ENCODE results near the gene MICAL3.

Gene MICAL3

GRCh38 chr22:17864398-17865182 lies 159.8 kb downstream of the MICAL3 start:
- no peak for DNase-seq

- no peak for DNase-seq
Measured at GRCh38 chr22:17862646-17863181, 161.6 kb downstream of the MICAL3 start.

GRCh38 chr22:17861909-17862308 lies 162.5 kb downstream of the MICAL3 start:
- DNase-seq: no peak

DNA sequence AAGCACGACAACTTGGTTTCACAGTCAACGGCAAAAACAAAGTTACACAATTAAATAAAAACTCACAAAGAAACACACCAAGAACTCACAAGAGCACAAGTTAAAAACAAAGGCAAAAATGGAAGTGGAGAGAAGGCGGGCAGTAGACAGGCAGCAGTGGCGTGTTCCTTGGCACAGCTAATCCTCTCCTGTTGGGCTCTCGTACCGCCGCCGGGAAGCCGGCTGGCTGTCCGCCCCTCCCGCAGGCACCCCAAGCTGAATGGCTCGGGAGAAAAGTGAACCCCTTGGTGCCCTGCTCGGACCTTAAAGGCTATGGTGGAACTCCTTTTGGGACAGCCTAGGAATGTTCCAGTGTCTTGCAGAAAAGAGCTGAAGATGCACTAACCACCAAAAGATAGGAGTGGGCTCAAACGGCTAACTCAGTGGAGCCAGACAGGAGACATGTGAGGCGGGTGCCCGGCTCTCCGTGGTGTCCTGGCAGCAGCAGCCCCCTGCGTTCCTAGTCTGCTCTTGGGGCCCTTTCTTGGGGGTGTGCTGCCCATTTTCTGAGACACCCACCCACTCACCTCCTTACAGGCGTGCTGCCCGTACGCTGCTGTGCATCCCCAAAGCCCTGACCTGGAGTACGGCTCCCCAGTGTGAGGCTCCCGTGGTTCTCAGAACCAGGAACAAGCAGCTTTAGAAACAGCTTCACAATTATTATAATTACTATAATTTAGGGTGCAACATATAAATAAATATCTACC lies 164.0 kb downstream of the MICAL3 start:
- no peak for DNase-seq

DNA sequence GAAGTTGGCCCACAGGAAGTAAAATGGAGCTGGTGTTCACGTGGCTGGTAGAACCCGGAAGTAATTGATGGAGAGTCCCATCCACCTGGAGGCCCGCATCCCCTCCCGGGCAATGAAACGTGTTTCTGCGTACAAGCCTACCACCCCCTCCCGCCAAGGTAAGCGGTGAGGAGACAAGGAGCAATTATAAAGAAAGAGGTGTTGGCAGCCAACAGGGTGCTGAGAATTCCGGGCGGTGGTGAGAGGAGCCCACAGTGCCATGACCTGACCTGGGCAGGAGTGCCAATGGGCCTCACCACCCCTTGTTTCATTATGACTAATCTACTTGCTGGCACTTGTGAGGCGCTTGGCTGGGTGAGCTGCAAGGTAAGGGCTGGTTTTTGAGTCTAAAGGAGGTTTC lies 166.3 kb downstream of the MICAL3 start:
- no peak for DNase-seq

DNA sequence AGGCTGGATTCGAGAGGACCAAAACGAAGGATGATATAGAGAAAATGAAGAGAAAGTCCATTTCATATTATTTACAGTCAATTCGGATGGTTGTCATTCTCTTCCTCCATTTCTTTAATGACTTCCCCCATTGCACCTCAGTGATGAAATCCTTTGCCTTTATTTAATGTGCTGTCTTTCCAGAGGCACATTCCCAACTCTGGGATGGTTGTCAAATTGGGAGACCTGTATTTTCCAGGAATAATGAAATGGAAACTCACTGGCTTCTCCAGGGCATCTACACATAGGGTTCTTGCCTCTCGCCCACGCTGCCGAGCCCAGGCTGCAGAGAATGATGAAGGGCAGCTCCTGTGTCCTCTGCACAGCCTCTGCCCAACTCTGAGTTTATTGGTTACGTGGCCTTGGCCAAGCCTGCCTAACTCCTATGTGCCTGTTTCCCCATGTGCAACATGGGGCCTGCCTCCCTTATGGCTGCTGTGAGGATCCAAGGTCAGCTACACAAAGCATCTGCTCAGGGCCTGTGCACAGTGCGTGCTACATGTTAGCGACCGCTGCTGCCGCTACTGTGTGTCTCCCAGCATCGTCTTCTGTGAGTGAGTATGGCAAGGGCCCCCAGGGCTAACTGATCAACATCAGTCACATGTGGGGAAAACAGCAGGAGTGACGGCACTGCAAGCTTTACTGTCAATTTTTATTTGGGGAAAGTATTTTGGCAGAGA lies 168.6 kb downstream of the MICAL3 start:
- DNase-seq: no peak

DNA sequence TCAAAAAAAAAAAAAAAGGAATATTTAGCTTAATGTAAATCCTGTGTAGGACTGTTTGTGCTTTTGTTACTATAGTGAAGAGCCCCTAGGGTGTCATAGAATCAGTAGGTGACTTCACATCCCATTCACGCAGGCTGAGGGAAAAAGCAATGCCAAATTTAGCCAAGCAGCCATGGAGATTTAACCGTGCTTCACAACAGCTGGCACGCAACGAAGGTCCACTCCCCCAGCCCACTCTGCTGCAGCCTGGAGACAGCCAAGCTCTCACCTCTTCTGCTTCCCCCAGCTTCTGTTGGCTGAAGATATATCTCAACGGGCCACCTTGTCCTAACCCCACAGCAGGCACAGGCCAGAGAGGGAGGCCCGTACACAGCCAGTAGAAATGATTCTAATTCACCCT lies 171.3 kb downstream of the MICAL3 start:
- no peak for DNase-seq

DNA sequence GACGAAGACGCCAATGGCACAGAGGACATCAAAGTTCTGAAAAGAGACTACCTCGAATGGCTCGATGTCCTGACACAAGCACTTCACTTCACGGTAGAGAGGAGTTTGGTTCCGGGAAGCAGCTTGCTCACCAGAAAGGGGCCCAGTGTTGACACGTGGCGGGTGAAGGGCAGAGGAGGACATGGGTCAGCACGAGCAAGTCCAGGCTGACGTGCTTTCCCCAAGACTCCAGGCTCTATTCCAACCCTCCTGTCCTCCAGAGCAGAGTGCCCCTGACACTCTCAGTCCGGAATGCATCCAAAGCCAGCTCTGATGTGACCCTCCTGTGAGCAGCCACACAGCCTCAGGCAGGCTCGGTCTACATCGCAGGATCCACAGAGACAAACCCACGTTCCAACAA lies 172.6 kb downstream of the MICAL3 start:
- no peak for DNase-seq

GRCh38 chr22:17847360-17848078 lies 176.8 kb downstream of the MICAL3 start:
- no peak for DNase-seq

- no peak for DNase-seq
Measured at GRCh38 chr22:17846326-17846992, 177.9 kb downstream of the MICAL3 start.

GRCh38 chr22:17845790-17846189 lies 178.6 kb downstream of the MICAL3 start:
- no peak for DNase-seq

DNA sequence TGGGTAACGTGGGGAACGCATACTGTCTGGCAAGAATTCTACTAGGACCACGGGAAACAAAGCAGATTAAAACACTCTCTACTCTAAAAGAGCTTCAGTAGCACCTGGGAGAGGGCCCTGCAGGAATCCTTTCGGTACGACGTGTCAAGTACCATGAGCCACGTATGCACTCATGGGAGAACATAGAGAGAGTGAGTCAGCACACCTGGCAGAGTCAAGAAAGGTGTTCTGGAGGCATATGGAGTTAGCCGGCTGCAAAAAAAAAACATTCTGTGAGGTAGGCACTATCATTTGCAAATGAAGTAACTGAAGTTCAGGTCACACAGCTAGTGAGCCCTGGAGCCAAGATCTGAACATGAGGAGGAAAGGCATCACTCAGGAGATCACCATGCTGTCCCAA lies 179.0 kb downstream of the MICAL3 start:
- no peak for DNase-seq

DNA sequence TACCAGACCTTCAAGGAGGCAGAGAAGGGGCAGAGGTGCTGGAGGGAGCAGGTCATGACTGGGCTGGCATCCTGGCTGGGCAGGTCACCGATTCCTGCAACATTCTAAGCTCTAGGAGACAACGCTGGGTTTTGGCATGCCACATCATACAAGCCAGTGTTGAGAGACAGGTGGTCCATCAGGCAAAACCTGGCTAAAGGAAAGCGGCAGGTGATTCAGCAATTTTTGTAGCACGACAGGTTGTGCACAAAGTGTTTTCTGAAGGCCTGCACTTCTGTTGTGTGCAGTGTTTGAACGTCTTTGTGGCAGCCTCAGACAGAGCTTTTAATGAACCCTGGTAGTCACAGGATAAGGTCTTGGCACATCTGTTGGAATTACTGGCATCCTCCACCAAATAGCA lies 180.2 kb downstream of the MICAL3 start:
- DNase-seq: no peak

DNA sequence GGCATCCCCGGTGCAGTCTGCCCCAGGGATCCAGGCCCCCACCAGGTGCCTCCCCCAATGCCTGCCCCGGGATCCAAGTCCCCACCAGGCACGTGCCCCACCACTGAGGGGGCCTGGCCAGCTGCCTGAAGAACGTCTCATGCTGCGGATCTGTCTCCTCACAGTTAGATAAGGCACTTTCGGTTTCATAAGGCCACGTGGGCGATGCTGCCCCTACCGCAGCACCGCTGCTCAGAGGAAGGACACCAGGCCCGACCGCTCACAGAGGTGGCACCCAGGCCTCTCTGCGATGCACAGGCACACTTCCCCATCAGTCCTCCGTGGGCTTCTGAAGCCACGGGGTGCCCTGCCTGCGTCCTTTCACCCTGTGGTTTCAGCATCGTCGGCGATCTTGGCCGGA lies 182.0 kb downstream of the MICAL3 start:
- no peak for DNase-seq

DNA sequence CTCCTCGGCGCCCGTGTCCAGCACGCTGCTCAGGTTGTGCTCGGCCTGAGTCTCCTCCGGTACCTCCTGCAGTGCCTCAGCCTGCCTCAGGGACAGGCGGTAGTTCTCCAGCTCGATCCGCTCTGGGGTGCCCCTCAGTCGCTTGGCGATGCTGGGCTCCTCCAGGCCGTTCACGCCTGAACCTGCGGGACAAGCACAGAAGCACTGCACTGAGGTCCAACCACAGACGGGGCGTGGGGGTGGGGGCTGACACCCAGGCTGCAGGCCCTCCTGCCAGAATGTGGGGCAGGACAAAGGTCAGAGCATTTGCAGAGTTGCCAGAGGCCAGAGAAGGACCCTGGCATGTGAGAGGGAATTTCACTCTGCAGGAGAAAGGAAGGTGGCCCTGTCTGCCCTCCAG lies 182.5 kb downstream of the MICAL3 start:
- no peak for DNase-seq

DNA sequence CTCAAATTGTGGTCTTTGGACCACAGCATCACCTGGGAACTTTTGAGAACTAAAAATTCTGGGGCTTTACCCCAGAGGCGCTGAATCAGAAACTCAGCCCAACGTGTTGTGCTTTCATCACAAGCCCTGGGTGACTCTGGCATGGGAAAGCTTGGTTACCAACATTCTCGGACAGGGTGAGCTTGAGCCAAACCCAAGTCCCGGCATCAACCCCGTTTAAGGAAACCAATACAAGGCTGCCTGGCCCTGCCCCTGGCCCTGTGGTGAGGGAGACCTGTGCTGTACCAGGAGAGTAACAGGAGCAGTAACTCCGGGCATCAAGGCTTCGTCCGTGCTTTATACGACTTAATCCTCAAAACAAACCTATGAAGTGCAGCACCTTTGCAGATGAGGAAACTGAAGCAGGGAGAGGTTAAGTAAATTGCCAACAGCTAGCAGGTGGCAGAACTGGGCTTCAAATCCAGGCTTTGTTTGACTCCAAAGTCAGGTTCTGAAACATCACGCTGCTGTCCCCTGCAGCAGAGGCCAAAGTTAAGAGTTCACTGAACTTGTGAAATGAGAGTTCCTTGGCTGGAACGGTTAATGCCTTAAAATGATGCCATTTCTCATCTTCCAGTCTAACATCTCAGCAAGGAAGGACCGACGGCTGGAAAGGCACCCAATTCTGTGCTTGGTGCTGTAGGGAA lies 186.0 kb downstream of the MICAL3 start:
- no peak for DNase-seq

DNA sequence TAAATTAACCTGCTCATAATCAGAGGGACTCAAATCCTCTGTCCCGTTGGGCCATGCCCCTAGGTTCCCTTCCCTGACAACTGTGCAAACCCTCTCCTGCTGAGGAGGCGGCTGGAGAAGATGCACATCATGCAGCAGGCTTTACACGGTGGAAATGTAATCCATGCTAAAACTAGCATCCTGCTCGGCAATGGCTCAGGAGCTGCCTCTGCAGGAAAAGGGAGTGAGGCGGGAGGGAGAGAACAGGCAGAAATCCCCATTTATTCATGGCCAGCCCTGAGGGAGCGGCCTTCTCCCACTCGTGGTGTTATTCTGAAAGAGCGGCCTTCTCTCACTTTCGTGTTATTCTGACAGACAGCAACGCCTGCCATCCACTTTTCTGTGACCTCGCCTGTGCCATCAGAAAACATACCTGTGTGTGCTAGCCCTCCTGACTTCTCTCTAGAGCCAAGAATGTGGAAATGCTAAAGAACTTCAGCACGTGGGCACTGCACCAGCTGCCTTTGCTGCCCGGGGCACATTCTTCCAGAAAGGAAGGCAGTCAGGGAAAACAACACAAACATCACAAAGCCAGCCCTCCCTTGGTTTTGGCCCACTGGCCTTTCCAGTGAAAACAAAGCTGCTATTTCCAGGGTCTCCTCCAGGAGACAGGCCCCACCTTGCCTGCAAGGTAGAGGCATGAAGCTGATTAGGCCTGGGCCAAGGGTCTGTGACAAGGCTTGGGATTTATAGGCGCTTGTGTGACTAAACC lies 187.2 kb downstream of the MICAL3 start:
- DNase-seq: peak; percentile 57

DNA sequence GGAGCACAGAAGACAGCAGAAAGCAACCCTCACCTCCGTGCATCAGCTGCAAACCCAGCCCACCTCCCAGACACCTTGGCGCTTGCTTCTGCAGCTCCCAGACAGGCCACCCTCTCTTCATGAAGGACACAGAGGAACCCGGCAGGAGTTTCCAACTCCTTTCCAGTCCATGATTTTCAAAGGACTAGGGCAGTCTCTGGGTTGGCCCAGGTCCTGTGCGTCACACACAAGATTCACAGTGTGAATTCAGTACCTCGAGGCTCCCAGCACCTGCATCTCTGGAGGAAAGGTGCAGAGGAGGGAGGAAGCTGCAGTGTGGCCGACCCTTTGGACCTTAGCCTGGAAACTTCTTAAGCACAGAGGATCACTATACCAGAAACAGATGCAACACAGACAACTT lies 189.1 kb downstream of the MICAL3 start:
- no peak for DNase-seq

GRCh38 chr22:17833489-17833888 lies 190.9 kb downstream of the MICAL3 start:
- no peak for DNase-seq

GRCh38 chr22:17832665-17833064 lies 191.7 kb downstream of the MICAL3 start:
- no peak for DNase-seq
